IMR-90 (cell line): ENCODE results near the gene CNOT2. TPM values are rescaled to one million over a fixed set of nuclear protein-coding genes. Genes with fewer than 3 reads are reported as not detected.

Source experiments
- ATAC-seq: fragments of 200-7000 bp; cut with Tn5 transposase; 2 replicates; pipeline ENCODE4 v1.9.1; 2020; ENCODE audit warnings: low read depth, mild to moderate bottlenecking, moderate library complexity
- BruUV-seq: library from RNA; stranded (reverse); fragments of 400-500 nt; replicated peaks from 2 replicates; lab custom pipeline; 2021; lab: Mats Ljungman, UMichigan
- CTCF ChIA-PET: fragments of 300-600 bp; formaldehyde crosslinking; extraction: SDS; loops from one replicate; lab custom pipeline; 2021; ENCODE audit warnings: antibody characterized with exemption; lab: Yijun Ruan, JAX
- POLR2A ChIA-PET: fragments of 300-600 bp; sonication (Branson Sonifier 250); formaldehyde crosslinking; loops from one replicate; lab custom pipeline; 2022; ENCODE audit warnings: antibody characterized with exemption; ENCODE audit not compliant: unreplicated experiment; lab: Charles Lee
- DNase-seq: peaks from one replicate; pipeline ENCODE4 v3.0.0; 2013
- H2AFZ ChIP-seq: replicated peaks from 2 replicates; pipeline ENCODE3; 2013; ENCODE audit warnings: low read length, mild to moderate bottlenecking; ENCODE audit not compliant: poor library complexity
- H2AK5ac ChIP-seq: 2 replicates; pipeline ENCODE4 v1.6.1; 2013; ENCODE audit warnings: low read depth, low read length, inconsistent platforms
- H2AK9ac ChIP-seq: replicated peaks from 2 replicates; pipeline ENCODE3; 2013; ENCODE audit warnings: mild to moderate bottlenecking, low read depth, low read length, moderate library complexity; ENCODE audit not compliant: poor library complexity
- H2BK120ac ChIP-seq: 2 replicates; pipeline ENCODE4 v1.6.1; 2013; ENCODE audit warnings: low read depth, low read length, inconsistent platforms
- H2BK15ac ChIP-seq: 3 replicates; pipeline ENCODE4 v1.6.1; 2013; ENCODE audit warnings: low read depth, low read length, inconsistent platforms
- H2BK20ac ChIP-seq: 2 replicates; pipeline ENCODE4 v1.6.1; 2013; ENCODE audit warnings: low read depth, mild to moderate bottlenecking, inconsistent platforms, low read length, moderate library complexity
- H2BK5ac ChIP-seq: 2 replicates; pipeline ENCODE4 v1.6.1; 2013; ENCODE audit warnings: mild to moderate bottlenecking, low read depth, low read length, inconsistent platforms; ENCODE audit not compliant: poor library complexity, severe bottlenecking
- H3K14ac ChIP-seq: replicated peaks from 2 replicates; pipeline ENCODE4 v1.6.1; 2013; ENCODE audit warnings: low read depth, low read length, inconsistent platforms
- H3K18ac ChIP-seq: 2 replicates; pipeline ENCODE4 v1.6.1; 2013; ENCODE audit warnings: low read depth, low read length, control low read depth
- H3K23ac ChIP-seq: 2 replicates; pipeline ENCODE4 v1.6.1; 2013; ENCODE audit warnings: low read depth, low read length, inconsistent platforms
- H3K27ac ChIP-seq: 2 replicates; pipeline ENCODE4 v1.5.1; 2013; ENCODE audit warnings: mild to moderate bottlenecking, control low read depth, low read length; ENCODE audit not compliant: insufficient read depth
- H3K27me3 ChIP-seq: 2 replicates; pipeline ENCODE4 v1.6.1; 2013; ENCODE audit warnings: low read length; ENCODE audit not compliant: control insufficient read depth, insufficient read depth
- H3K36me3 ChIP-seq: 2 replicates; pipeline ENCODE4 v1.6.1; 2013; ENCODE audit warnings: low read length, mixed read lengths; ENCODE audit not compliant: control insufficient read depth, insufficient read depth
- H3K4ac ChIP-seq: 2 replicates; pipeline ENCODE4 v1.6.1; 2013; ENCODE audit warnings: low read depth, low read length, inconsistent platforms
- H3K4me1 ChIP-seq: 2 replicates; pipeline ENCODE4 v1.6.1; 2013; ENCODE audit warnings: low read length, mixed read lengths; ENCODE audit not compliant: control insufficient read depth, insufficient read depth
- H3K4me2 ChIP-seq: 2 replicates; pipeline ENCODE4 v1.6.1; 2013; ENCODE audit warnings: low read depth, mild to moderate bottlenecking, control low read depth, low read length, moderate library complexity
- H3K4me3 ChIP-seq: 2 replicates; pipeline ENCODE4 v1.5.1; 2013; ENCODE audit warnings: low read depth, mild to moderate bottlenecking, control low read depth, low read length, moderate library complexity; ENCODE audit not compliant: insufficient read depth
- H3K56ac ChIP-seq: 2 replicates; pipeline ENCODE4 v1.6.1; 2013; ENCODE audit warnings: low read length, inconsistent platforms; ENCODE audit not compliant: insufficient read depth; ENCODE audit errors: extremely low read depth
- H3K79me1 ChIP-seq, 2 experiments: 2 replicates each; pipeline ENCODE4 v1.6.1; 2013; ENCODE audit warnings: low read length in 2 of 2, inconsistent platforms in 1 of 2, low read depth in 1 of 2
- H3K9ac ChIP-seq: 2 replicates; pipeline ENCODE4 v1.6.1; 2013; ENCODE audit warnings: low read depth, low read length, control low read depth
- H3K9me1 ChIP-seq: 2 replicates; pipeline ENCODE4 v1.6.1; 2013; ENCODE audit warnings: low read length, inconsistent platforms; ENCODE audit not compliant: insufficient read depth
- H3K9me3 ChIP-seq: 2 replicates; pipeline ENCODE4 v1.6.1; 2013; ENCODE audit warnings: low read length; ENCODE audit not compliant: control insufficient read depth, insufficient read depth
- H4K20me1 ChIP-seq: 2 replicates; pipeline ENCODE4 v1.6.1; 2013; ENCODE audit warnings: low read length, inconsistent platforms; ENCODE audit not compliant: insufficient read depth
- H4K5ac ChIP-seq: 2 replicates; pipeline ENCODE4 v1.6.1; 2013; ENCODE audit warnings: mild to moderate bottlenecking, low read depth, low read length, control low read depth
- H4K8ac ChIP-seq, 2 experiments: 2 replicates each; pipeline ENCODE4 v1.6.1; 2013; ENCODE audit warnings: low read depth in 2 of 2, low read length in 2 of 2, control low read depth in 1 of 2, inconsistent platforms in 1 of 2
- H4K91ac ChIP-seq: 2 replicates; pipeline ENCODE4 v1.6.1; 2013; ENCODE audit warnings: low read depth, low read length, inconsistent platforms; ENCODE audit not compliant: insufficient read depth
- RCOR1 ChIP-seq: IDR thresholded peaks from 2 replicates; pipeline ENCODE4 v1.6.1; 2012; ENCODE audit warnings: mild to moderate bottlenecking, low read length, improper control_type of control experiment; ENCODE audit not compliant: insufficient replicate concordance
- dilution Hi-C: fragments of 300-500 bp; cut with HindIII; formaldehyde crosslinking; loops from one replicate; pipeline ENCODE4 v1.14.3; 2018; ENCODE audit warnings: low sequenced_read_pairs; ENCODE audit not compliant: unreplicated experiment
- in situ Hi-C: fragments of 300-500 bp; cut with MboI; formaldehyde crosslinking; loops from 3 replicates; pipeline ENCODE4 v1.14.3; 2019; ENCODE audit warnings: low sequenced_read_pairs, inconsistent platforms, mixed read lengths
- intact Hi-C: fragments of 100-400 bp; cut with micrococcal nuclease; formaldehyde crosslinking; loops from 2 replicates; pipeline ENCODE4 v1.10.0; 2022
- polyA plus RNA-seq, 3 experiments: library from polyadenylated mRNA; depleted of rRNA; stranded (reverse); fragments of >200 nt; gene quantifications; 2 replicates each; pipeline ENCODE4 v1.2.3, GENCODE V29; 2012; ENCODE audit warnings: low replicate concordance in 1 of 3
- total RNA-seq: library from RNA; depleted of rRNA; stranded (reverse); fragments of >200 nt; gene quantifications from 2 replicates; pipeline ENCODE4 v1.2.3, GENCODE V29; 2012

The CNOT2 gene
- total and polyA plus RNA-seq, 2 of the 4 experiments (the other 2 are of a cell fraction), result 63.4 to 159 TPM

- dilution Hi-C loops, result no loop called here
These were observed 89.0 kb downstream of the CNOT2 start for GRCh38 chr12:70332236-70332635.

More at GRCh38 chr12:70332236-70332635, 89.0 kb downstream of the CNOT2 start:
- intact Hi-C loops, result no loop called here
- no peak overlapping the region for H3K14ac ChIP-seq
- no peaks in the 10 kb centered on the region for H3K9me3 ChIP-seq
- H3K79me1 ChIP-seq, result peaks cover 14 to 17% of the 10 kb centered on the region in 2 experiments
- no peak overlapping the region for H2BK120ac ChIP-seq
- ChIA-PET POLR2A (no interaction called here), CTCF (no interaction called here)
- no peak overlapping the region for H3K9ac ChIP-seq
- H2BK5ac ChIP-seq, result no peak overlapping the region
- no peak overlapping the region for H3K4me3 ChIP-seq
- H3K4me1 ChIP-seq, result no peaks in the 10 kb centered on the region
- H3K36me3 ChIP-seq, result peaks cover 11% of the 10 kb centered on the region; the same call in 1 of the 2 replicates
- H2BK20ac ChIP-seq, result no peak overlapping the region
- no peak overlapping the region for H3K4ac ChIP-seq
- no peak overlapping the region for H4K8ac ChIP-seq
- no peak overlapping the region for H3K23ac ChIP-seq
- no peak overlapping the region for H2AK5ac ChIP-seq
- in situ Hi-C loops, result no loop called here
- no peak overlapping the region for H3K18ac ChIP-seq
- TF ChIP-seq RCOR1, result no peak
- no peak overlapping the region for H3K56ac ChIP-seq
- H2AK9ac ChIP-seq, result no peak overlapping the region
- ATAC-seq (no peak), DNase-seq (no peak)
- H2AFZ ChIP-seq, result no peak overlapping the region
- H4K5ac ChIP-seq, result no peak overlapping the region
- H4K91ac ChIP-seq, result no peak overlapping the region
- no peaks in the 10 kb centered on the region for H4K20me1 ChIP-seq
- no peaks in the 10 kb centered on the region for H3K27me3 ChIP-seq
- no TSS peak for BruUV-seq
- H3K4me2 ChIP-seq, result no peak overlapping the region
- no peak overlapping the region for H2BK15ac ChIP-seq
- peaks cover 5% of the 10 kb centered on the region; the same call in 1 of the 2 replicates for H3K9me1 ChIP-seq
- H3K27ac ChIP-seq, result no peak overlapping the region
